GM12878 (cell line): ENCODE results near the gene PACS2. TPM values are rescaled to one million over a fixed set of nuclear protein-coding genes. Genes with fewer than 3 reads are reported as not detected.

Experiments used
- ATAC-seq: fragments of 200-7000 bp; cut with Tn5 transposase; 3 replicates; pipeline ENCODE4 v1.9.1; 2020; ENCODE audit warnings: mild to moderate bottlenecking, moderate library complexity
- BruUV-seq: library from RNA; stranded (reverse); fragments of 400-500 nt; replicated peaks from 2 replicates; lab custom pipeline; 2021; lab: Mats Ljungman, UMichigan
- CTCF ChIA-PET: fragments of 300-600 bp; sonication (Branson Sonifier 250); formaldehyde crosslinking; extraction: SDS; loops from one replicate; lab custom pipeline; 2021; ENCODE audit warnings: inconsistent platforms; lab: Yijun Ruan, JAX
- POLR2A ChIA-PET: fragments of 350-600 bp; formaldehyde crosslinking; extraction: SDS; loops from one replicate; lab custom pipeline; 2021; ENCODE audit warnings: inconsistent platforms; lab: Charles Lee
- RAD21 ChIA-PET: fragments of 300-600 bp; sonication (Branson Sonifier 250); formaldehyde crosslinking; loops from one replicate; lab custom pipeline; 2023; ENCODE audit warnings: antibody characterized with exemption; ENCODE audit not compliant: unreplicated experiment; lab: Charles Lee
- SMC1A ChIA-PET: fragments of 300-600 bp; sonication (Branson Sonifier 250); formaldehyde crosslinking; loops from one replicate; lab custom pipeline; 2023; ENCODE audit not compliant: unreplicated experiment, uncharacterized antibody; lab: Charles Lee
- DNase-seq: peaks from one replicate; pipeline ENCODE4 v3.0.0-alpha.2; 2011; ENCODE audit warnings: low read depth, low spot score
- FAIRE-seq: peaks from 3 replicates; lab custom pipeline; 2011; peaks lifted over from hg19 to GRCh38; lab: Jason Lieb, UNC
- H2AFZ ChIP-seq: 2 replicates; pipeline ENCODE4 v1.6.0; 2011; ENCODE audit warnings: low read depth, low read length, control low read depth; ENCODE audit not compliant: control insufficient read depth
- H3K27ac ChIP-seq: 2 replicates; pipeline ENCODE4 v1.5.1; 2011; ENCODE audit warnings: control low read depth; ENCODE audit not compliant: control insufficient read depth, insufficient read depth
- H3K27me3 ChIP-seq, 2 experiments: replicated peaks in 1 of 2; 2 replicates each; pipeline versions ENCODE4 v1.6.0 to v1.6.1; 2011; ENCODE audit warnings: low read length in 1 of 2; ENCODE audit not compliant: control insufficient read depth in 2 of 2, insufficient read depth in 2 of 2
- H3K36me3 ChIP-seq, 2 experiments: 2 replicates each; pipeline ENCODE4 v1.5.1; 2011; ENCODE audit warnings: low read length in 1 of 2; ENCODE audit not compliant: control insufficient read depth in 2 of 2, insufficient read depth in 2 of 2
- H3K4me1 ChIP-seq: 2 replicates; pipeline ENCODE4 v1.6.1; 2011; ENCODE audit warnings: mild to moderate bottlenecking, low read length, moderate library complexity, mixed read lengths; ENCODE audit not compliant: control insufficient read depth, insufficient read depth
- H3K4me2 ChIP-seq: 2 replicates; pipeline ENCODE4 v1.6.0; 2011; ENCODE audit warnings: control low read depth; ENCODE audit not compliant: control insufficient read depth, insufficient read depth
- H3K4me3 ChIP-seq: fragments of 200-600 bp; sonication (generic); 2 replicates; pipeline ENCODE4 v1.5.1; 2016
- H3K79me2 ChIP-seq: 2 replicates; pipeline ENCODE4 v1.6.0; 2011; ENCODE audit warnings: low read length; ENCODE audit not compliant: control insufficient read depth, insufficient read depth
- H3K9ac ChIP-seq: 2 replicates; pipeline ENCODE4 v1.8.0; 2011; ENCODE audit warnings: low read length, control low read depth, mixed read lengths; ENCODE audit not compliant: control insufficient read depth, insufficient read depth
- H3K9me3 ChIP-seq: replicated peaks from 3 replicates; pipeline ENCODE4 v1.5.1; 2011; ENCODE audit warnings: mild to moderate bottlenecking, low read length; ENCODE audit not compliant: control insufficient read depth, insufficient read depth
- H4K20me1 ChIP-seq: 2 replicates; pipeline ENCODE4 v1.6.0; 2011; ENCODE audit not compliant: control insufficient read depth, insufficient read depth
- CEBPB ChIP-seq, 2 experiments: fragments of 150-350 bp in 1 of 2; IDR thresholded peaks; 2 replicates each; pipeline ENCODE4 v1.6.1; 2012 to 2014; ENCODE audit warnings: low read depth in 2 of 2, low read length in 2 of 2, borderline replicate concordance in 1 of 2, inconsistent platforms in 1 of 2
- DPF2 ChIP-seq: fragments of 450-650 bp; IDR thresholded peaks from 2 replicates; pipeline ENCODE4 v1.6.1; 2017; ENCODE audit warnings: mild to moderate bottlenecking
- HSF1 ChIP-seq: fragments of 150-350 bp; IDR thresholded peaks from 2 replicates; pipeline ENCODE4 v1.6.1; 2014; ENCODE audit warnings: mild to moderate bottlenecking, low read depth, low read length
- MAX ChIP-seq: IDR thresholded peaks from 2 replicates; pipeline ENCODE4 v1.6.1; 2012; ENCODE audit warnings: low read depth, low read length, improper control_type of control experiment
- RAD51 ChIP-seq: fragments of 450-650 bp; IDR thresholded peaks from 2 replicates; pipeline ENCODE4 v1.6.1; 2016; ENCODE audit warnings: moderate library complexity, mild to moderate bottlenecking, inconsistent platforms
- SMARCA5 ChIP-seq: fragments of 450-650 bp; IDR thresholded peaks from 2 replicates; pipeline ENCODE4 v1.6.1; 2017; ENCODE audit warnings: mild to moderate bottlenecking
- ZBED1 ChIP-seq: IDR thresholded peaks from 2 replicates; pipeline ENCODE4 v1.6.1; 2016; ENCODE audit warnings: borderline replicate concordance
- ZNF207 ChIP-seq: fragments of 450-650 bp; IDR thresholded peaks from 2 replicates; pipeline ENCODE4 v1.6.1; 2014; ENCODE audit warnings: antibody characterized with exemption, mild to moderate bottlenecking, borderline replicate concordance
- ZNF24 ChIP-seq: fragments of 450-650 bp; IDR thresholded peaks from 2 replicates; pipeline ENCODE4 v1.6.1; 2017; ENCODE audit warnings: antibody characterized with exemption, mild to moderate bottlenecking
- WGBS: methylation state at CpG from one replicate; pipeline ENCODE4 v1.1.6; 2016; ENCODE audit warnings: low lambda C conversion rate; ENCODE audit not compliant: insufficient replicate concordance, insufficient coverage; ENCODE audit errors: missing lambda C conversion rate; 5-methylcytosine and 5-hydroxymethylcytosine counted together
- in situ Hi-C: fragments of 300-500 bp; cut with MboI; formaldehyde crosslinking; loops from 9 replicates; pipeline ENCODE4 v1.14.3; 2018; ENCODE audit warnings: mixed read lengths
- intact Hi-C: fragments of 100-400 bp; cut with micrococcal nuclease; formaldehyde crosslinking; loops from one replicate; pipeline ENCODE4 v1.14.2; 2022; ENCODE audit not compliant: unreplicated experiment
- polyA plus RNA-seq, 11 experiments: library from polyadenylated mRNA; depleted of rRNA in 4 of 11; unstranded in 6 of 11; stranded (reverse) in 5 of 11; fragments of >200 nt; fragmentation: Nextera tagmentation in 4 of 11; fragmentation: Illumina TruSeq in 1 of 11; extraction: Ambion mirVana in 4 of 11; extraction: Trizol in 1 of 11; gene quantifications; 1 replicate in 1 of 11; 2 replicates in 10 of 11; pipeline versions ENCODE4 v1.2.1 to v1.2.3, GENCODE V29; 2011 to 2016; ENCODE audit warnings: inconsistent platforms in 2 of 11, missing spikeins in 2 of 11, low read depth in 1 of 11
- total RNA-seq, 4 experiments: library from RNA; depleted of rRNA in 3 of 4; stranded (reverse); fragments of >200 nt in 3 of 4; fragmentation: Illumina TruSeq in 1 of 4; extraction: Trizol in 1 of 4; gene quantifications; 2 replicates each; pipeline versions ENCODE4 v1.2.1 to v1.2.3, GENCODE V29; 2013 to 2021

Gene PACS2
- total and polyA plus RNA-seq, 10 of the 15 experiments (the other 5 are each of a cell fraction or from before 2014, with no cell fraction given): 0.21 to 37.3 (median 9.4) TPM

- peaks cover 5% of the 10 kb centered on the region for H3K4me1 ChIP-seq
- RAD21 ChIA-PET: no interaction called here
- DNase-seq (no peak), FAIRE-seq (no peak), ATAC-seq (no peak)
- intact Hi-C loops: no loop called here
- CTCF ChIA-PET: no interaction called here
- no peaks in the 10 kb centered on the region; a peak in 1 of 4 replicates for H3K36me3 ChIP-seq
- no peak overlapping the region for H3K4me2 ChIP-seq
- peaks cover 3% of the 10 kb centered on the region; the same call in 1 of the 2 replicates for H4K20me1 ChIP-seq
- no peak overlapping the region for H3K27ac ChIP-seq
- in situ Hi-C loops: no loop called here
- no peak overlapping the region for H3K4me3 ChIP-seq
- TF ChIP-seq CEBPB (IDR thresholded peaks at IDR 0.05; ENCODE audit: borderline replicate concordance in 1 of 2, low read depth in 2 of 2, low read length in 2 of 2) (no peak), ZNF207 (no peak), HSF1 (no peak), ZNF24 (no peak), DPF2 (no peak), ZBED1 (no peak), MAX (no peak), RAD51 (no peak), SMARCA5 (no peak)
- H3K9ac ChIP-seq: no peak overlapping the region
- WGBS: 84% methylated on average over 33 of the region's 33 CpGs
- SMC1A ChIA-PET: no interaction called here
- H3K27me3 ChIP-seq: no peaks in the 10 kb centered on the region
- no peaks in the 10 kb centered on the region for H3K79me2 ChIP-seq
- POLR2A ChIA-PET: no interaction called here
- no TSS peak for BruUV-seq
- H2AFZ ChIP-seq: no peak overlapping the region
- no peaks in the 10 kb centered on the region for H3K9me3 ChIP-seq
Observed at GRCh38 chr14:105335735-105336476, 21.4 kb downstream of the PACS2 start.
